ENCODE measurements around the gene ZKSCAN5.

GRCh38 chr7:99473315-99473596 lies 31.2 kb upstream of the ZKSCAN5 start:
- no peak for TF ChIP-seq CTCF (optimal IDR thresholded peaks at IDR 0.05 in 1 of 3, IDR thresholded peaks at IDR 0.05 in 1 of 3, conservative IDR thresholded peaks at IDR 0.05 in 1 of 3; ENCODE audit: extremely low read depth in 1 of 3, insufficient read depth in 2 of 3, low read length in 3 of 3)
- TF ChIP-seq EZH2 (IDR thresholded peaks at IDR 0.05; ENCODE audit: low read length) = no peak
